GM23338 (cell line): ENCODE measurements around the gene CCDC9B.

Source experiments
- EZH2phosphoT487 ChIP-seq: fragments of 200-600 bp; sonication (generic); IDR thresholded peaks from one replicate; pipeline ENCODE4 v1.8.1; 2018; ENCODE audit warnings: antibody characterized with exemption; ENCODE audit not compliant: unreplicated experiment
- POLR2AphosphoS5 ChIP-seq: IDR thresholded peaks from 2 replicates; pipeline ENCODE4 v1.6.1; 2016; ENCODE audit warnings: antibody characterized with exemption, low read depth
- TF ChIP-seq, protein P1 (sequence below), 2 experiments: fragments of 200-600 bp in 1 of 2; sonication (generic) in 1 of 2; conservative IDR thresholded peaks; 2 replicates each; pipeline versions ENCODE4 v1.5.1 to v1.6.1; 2016 to 2017; ENCODE audit warnings: antibody characterized with exemption in 2 of 2, low read depth in 2 of 2, mild to moderate bottlenecking in 2 of 2, moderate library complexity in 1 of 2

- TF ChIP-seq, protein P1, sequence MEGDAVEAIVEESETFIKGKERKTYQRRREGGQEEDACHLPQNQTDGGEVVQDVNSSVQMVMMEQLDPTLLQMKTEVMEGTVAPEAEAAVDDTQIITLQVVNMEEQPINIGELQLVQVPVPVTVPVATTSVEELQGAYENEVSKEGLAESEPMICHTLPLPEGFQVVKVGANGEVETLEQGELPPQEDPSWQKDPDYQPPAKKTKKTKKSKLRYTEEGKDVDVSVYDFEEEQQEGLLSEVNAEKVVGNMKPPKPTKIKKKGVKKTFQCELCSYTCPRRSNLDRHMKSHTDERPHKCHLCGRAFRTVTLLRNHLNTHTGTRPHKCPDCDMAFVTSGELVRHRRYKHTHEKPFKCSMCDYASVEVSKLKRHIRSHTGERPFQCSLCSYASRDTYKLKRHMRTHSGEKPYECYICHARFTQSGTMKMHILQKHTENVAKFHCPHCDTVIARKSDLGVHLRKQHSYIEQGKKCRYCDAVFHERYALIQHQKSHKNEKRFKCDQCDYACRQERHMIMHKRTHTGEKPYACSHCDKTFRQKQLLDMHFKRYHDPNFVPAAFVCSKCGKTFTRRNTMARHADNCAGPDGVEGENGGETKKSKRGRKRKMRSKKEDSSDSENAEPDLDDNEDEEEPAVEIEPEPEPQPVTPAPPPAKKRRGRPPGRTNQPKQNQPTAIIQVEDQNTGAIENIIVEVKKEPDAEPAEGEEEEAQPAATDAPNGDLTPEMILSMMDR (conservative IDR thresholded peaks at IDR 0.05; ENCODE audit: low read depth in 2 of 2), result no peak
- TF ChIP-seq POLR2AphosphoS5 (no peak), EZH2phosphoT487 (no peak)
These were observed 40.4 kb downstream of the CCDC9B start for GRCh38 chr15:40300367-40300766.
